Activated T-helper 2 cell treated with anti-CD3 and anti-CD28 coated beads, Interferon-gamma antibody, Interleukin-2, Interleukin-4, amounts not matched to agents 10 μg/mL and 5 μg/mL and 100 μg/mL, durations not matched to agents 14 hours and 24 hours and 36 hours (primary cell): ENCODE data around the gene UBR1. TPM values are rescaled to one million over a fixed set of nuclear protein-coding genes. Genes with fewer than 3 reads are reported as not detected.

Experiments
- DNase-seq: peaks from one replicate; pipeline ENCODE4 v3.0.0; 2021; ENCODE audit warnings: low spot score
- H3K27ac Mint-ChIP-seq: one replicate; pipeline ENCODE4 v1.8.0; 2021; ENCODE audit warnings: mixed read lengths
- H3K27me3 Mint-ChIP-seq: one replicate; pipeline ENCODE4 v1.8.0; 2021; ENCODE audit warnings: low read depth, mixed read lengths
- H3K36me3 Mint-ChIP-seq: one replicate; pipeline ENCODE4 v1.8.0; 2021; ENCODE audit warnings: low read depth, mixed read lengths
- H3K4me1 Mint-ChIP-seq: one replicate; pipeline ENCODE4 v1.8.0; 2021; ENCODE audit warnings: low read depth, mixed read lengths
- H3K4me3 Mint-ChIP-seq: one replicate; pipeline ENCODE4 v1.8.0; 2021; ENCODE audit warnings: low read depth, mild to moderate bottlenecking, moderate library complexity, mixed read lengths
- H3K9me3 Mint-ChIP-seq: one replicate; pipeline ENCODE4 v1.8.0; 2021; ENCODE audit warnings: mixed read lengths
- intact Hi-C: fragments of 100-400 bp; cut with micrococcal nuclease; formaldehyde crosslinking; loops from one replicate; pipeline ENCODE4 v1.15.1; 2023
- total RNA-seq: library from RNA; stranded (reverse); gene quantifications from 2 replicates; pipeline ENCODE4 v1.2.3, GENCODE V29; 2022

Gene UBR1
- total RNA-seq, result 36.0 and 36.7 TPM in 2 replicates

DNA sequence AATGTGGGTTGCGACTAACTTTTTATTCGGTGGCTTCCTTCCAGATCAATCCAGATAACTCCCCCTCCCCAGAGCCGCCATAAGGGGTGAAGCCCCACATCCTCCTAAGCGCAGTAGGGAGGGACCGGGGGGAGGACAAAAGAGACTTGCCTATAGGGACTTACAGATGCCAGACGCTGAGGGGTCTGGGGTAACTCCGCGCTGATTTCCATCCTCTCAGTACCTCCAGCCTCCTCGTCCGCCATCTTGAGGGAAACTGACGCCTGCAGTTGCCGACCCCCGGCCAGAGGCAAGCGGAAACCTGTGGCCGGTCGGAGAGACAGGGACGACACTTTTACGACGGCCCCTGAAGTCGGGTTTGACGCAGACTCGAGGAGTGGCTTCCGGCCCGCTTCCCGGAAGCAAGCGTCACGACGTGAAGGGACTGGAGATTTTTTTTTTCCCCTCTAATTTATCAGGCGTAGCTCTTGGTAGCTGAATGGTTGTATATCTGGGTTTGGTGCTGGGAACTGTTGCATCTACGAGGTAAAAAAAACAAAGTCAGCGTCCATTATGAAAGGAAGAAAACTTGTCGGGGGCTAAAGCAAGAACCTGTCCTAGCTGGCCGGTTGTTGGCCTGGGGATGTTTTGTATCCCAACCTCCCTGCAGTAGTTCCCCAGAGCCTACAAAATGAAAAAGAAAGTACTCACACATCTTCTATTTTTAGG, at the start of gene UBR1:
Gene UBR1, minus strand, starts transcription at position 261 of the 708 bp plus-strand sequence. Its CDS starts 16 bp downstream, at position 245.
- intact Hi-C loops, result loop anchor here (1.0 to 5.0 kb wide), 3 partner anchors 17 to 81 kb away; partner anchors contain the start of gene CCNDBP1
- Mint-ChIP-seq H3K27ac (peak within 1 kb of the TSS; percentile 96), H3K9me3 (no peaks in the 10 kb centered on the region), H3K27me3 (no peaks in the 10 kb centered on the region), H3K4me1 (peaks cover 44% of the 10 kb centered on the region), H3K36me3 (peaks cover 35% of the 10 kb centered on the region), H3K4me3 (peak within 1 kb of the TSS; percentile 98)
- DNase-seq, result peak; percentile 87

DNA sequence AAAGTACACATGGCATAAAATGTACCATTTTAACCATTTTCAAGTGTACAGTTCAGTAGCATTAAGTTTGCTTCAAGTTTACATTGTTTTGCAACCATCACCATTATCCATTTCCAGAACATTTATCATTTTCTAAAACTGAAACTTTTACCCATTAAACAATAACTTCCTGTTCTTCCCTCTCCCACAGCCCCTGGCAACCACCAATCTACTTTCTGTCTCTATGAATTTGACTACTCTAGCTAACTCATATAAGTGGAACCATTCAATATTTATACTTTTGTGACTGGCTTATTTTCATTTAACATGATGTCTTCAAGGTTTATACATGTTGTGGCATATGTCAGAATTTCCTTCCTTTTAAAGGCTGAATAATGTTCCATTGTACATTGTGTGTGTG, 47.4 kb upstream of the UBR1 start:
- no peak for DNase-seq
- Mint-ChIP-seq H3K27ac (peak overlapping the region; percentile 3), H3K4me3 (peak overlapping the region; percentile 1), H3K4me1 (peaks cover 18% of the 10 kb centered on the region), H3K27me3 (no peaks in the 10 kb centered on the region), H3K9me3 (no peaks in the 10 kb centered on the region), H3K36me3 (peaks cover 63% of the 10 kb centered on the region)
- intact Hi-C loops, result no loop called here

DNA sequence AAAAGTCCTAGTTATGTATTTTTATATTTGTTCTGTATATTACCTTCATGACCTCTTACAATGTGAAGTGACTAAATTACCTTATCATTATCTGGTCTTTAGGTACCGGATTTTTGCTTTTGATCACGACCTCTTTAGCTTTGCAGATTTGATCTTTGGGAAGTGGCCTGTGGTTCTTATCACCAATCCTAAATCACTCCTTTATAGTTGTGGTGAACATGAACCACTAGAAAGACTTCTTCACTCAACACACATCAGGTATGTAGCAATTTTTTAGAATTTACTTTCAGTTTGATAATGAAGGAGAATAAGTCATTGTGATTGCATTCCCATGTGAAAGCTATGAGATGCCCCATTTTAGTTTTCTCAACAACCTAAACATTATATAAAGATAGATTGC, 45.9 kb upstream of the UBR1 start:
- Mint-ChIP-seq H3K27me3 (no peaks in the 10 kb centered on the region), H3K36me3 (peaks cover 67% of the 10 kb centered on the region), H3K27ac (no peak overlapping the region), H3K9me3 (no peaks in the 10 kb centered on the region), H3K4me1 (peaks cover 18% of the 10 kb centered on the region), H3K4me3 (no peak overlapping the region)
- peak; percentile 26 for DNase-seq
- intact Hi-C loops, result loop anchor here (1.0 kb wide), 1 partner anchor 45 kb away; the partner anchor contains the start of gene UBR1

DNA sequence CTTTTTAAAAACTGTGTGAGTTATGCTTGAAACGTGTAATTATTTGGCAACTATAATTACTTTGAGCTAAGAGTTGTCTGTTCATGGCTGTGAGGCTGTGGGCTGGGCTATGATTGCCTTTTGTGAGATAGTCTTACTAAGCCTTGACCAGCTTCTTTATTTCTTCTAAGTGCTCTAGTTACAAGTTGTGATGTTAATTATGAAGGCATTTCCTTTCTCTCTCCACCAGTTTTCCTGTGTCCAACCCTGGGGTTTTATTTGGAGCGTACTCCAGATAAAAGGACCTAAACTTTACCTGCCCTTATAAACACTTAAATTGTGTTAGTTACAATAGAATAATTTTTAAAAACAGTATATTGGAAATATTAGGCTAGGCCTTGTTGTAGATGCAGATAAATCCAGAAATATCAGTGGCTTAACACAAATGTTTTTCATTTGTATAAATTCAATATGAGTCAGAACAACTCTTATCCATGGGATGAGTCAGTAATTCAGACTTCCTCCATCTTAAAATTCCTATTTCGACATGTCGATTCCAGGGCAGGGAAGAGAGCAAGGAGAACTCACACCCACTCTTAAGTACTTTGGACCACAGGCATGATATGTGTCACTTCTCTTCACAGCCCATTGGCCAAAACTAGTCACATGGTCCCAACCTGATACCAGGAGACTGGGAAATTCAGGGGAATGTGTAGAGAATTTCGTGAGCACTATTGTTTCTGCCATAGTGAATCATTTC, 44.5 kb upstream of the UBR1 start:
- H3K27ac Mint-ChIP-seq, result no peak overlapping the region
- H3K27me3 Mint-ChIP-seq, result no peaks in the 10 kb centered on the region
- H3K4me3 Mint-ChIP-seq, result no peak overlapping the region
- peaks cover 19% of the 10 kb centered on the region for H3K4me1 Mint-ChIP-seq
- H3K9me3 Mint-ChIP-seq, result no peaks in the 10 kb centered on the region
- intact Hi-C loops, result no loop called here
- no peak for DNase-seq
- H3K36me3 Mint-ChIP-seq, result peaks cover 70% of the 10 kb centered on the region

DNA sequence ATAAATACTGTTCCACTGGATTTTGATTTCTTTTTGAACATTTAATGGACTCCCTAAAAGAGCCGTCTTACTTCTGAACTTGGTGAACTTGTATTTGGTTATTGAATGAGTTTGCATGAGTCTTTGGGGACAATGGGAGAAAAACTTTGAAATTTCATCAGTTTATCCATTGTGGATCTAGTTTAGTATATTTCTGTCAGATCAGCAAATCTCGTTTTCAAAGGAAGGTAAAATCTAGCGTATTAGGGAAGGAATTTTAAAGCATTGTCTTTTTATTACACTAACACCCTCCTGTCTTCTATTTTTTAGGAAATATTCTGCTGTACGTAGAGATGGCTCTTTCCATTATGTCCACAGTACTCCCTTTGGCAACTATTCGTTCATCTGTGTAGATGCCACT, 40.3 kb upstream of the UBR1 start:
- Mint-ChIP-seq H3K27me3 (no peaks in the 10 kb centered on the region), H3K4me1 (peaks cover 19% of the 10 kb centered on the region), H3K4me3 (no peak overlapping the region), H3K27ac (no peak overlapping the region), H3K36me3 (peaks cover 68% of the 10 kb centered on the region), H3K9me3 (no peaks in the 10 kb centered on the region)
- intact Hi-C loops, result no loop called here
- DNase-seq, result no peak

DNA sequence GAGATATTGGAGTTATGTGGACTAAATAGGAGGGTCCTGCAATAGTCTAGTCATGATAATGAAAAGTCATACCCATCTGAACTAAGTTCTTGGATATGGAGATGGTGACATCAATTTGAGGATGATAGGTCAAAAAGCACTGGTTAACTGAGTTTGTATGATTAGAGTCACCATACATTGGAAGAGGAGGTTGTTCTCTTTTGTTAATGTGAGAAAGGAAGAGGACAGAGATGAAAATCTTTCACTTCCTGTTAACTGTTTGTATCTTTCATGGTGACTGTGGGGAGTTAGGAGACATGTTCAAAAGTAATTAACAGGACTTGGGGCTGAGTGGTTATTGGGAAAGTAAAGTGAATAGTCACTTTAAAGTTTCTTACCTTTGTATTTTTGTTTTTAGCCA, 38.7 kb upstream of the UBR1 start:
- Mint-ChIP-seq H3K36me3 (peaks cover 75% of the 10 kb centered on the region), H3K9me3 (no peaks in the 10 kb centered on the region), H3K27ac (peak overlapping the region; percentile 21), H3K4me3 (peak overlapping the region; percentile 22), H3K27me3 (no peaks in the 10 kb centered on the region), H3K4me1 (peaks cover 18% of the 10 kb centered on the region)
- intact Hi-C loops, result no loop called here
- DNase-seq, result no peak

DNA sequence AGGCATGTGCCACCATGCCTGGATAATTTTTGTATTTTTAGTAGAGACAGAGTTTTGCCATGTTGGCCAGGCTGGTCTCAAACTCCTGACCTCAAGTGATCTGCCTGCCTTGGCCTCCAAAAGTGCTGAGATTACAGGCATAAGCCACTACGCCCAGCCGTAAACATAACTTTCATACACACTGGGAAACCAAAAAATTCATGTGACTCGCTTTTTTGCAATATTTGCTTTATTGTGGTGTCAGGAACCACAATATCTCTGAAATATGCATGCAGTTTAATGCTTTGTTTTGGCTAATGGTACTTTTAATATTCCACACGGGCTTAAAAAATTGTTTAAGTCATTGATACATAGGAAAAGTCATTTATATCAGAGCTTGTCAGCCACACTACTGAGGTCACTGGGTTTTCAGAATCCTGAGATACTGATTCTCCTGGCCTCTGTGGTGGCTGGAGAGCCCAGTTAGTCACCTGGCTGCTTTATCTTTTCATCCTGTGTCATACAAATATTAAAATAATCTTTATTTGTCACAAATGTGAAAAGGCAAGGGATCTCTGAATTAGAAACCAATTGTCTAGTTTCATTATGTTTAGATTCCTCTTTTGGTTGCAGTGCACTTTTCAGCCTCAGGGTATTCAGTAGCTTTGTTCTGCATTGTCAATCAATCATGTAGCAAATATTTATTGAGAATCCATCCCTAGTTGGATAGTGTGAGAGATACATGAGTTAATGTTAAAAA, 37.5 kb upstream of the UBR1 start:
- peak overlapping the region; percentile 0 for H3K27ac Mint-ChIP-seq
- H3K9me3 Mint-ChIP-seq, result no peaks in the 10 kb centered on the region
- no peak for DNase-seq
- intact Hi-C loops, result no loop called here
- peaks cover 21% of the 10 kb centered on the region for H3K4me1 Mint-ChIP-seq
- H3K27me3 Mint-ChIP-seq, result no peaks in the 10 kb centered on the region
- H3K4me3 Mint-ChIP-seq, result no peak overlapping the region
- peaks cover 74% of the 10 kb centered on the region for H3K36me3 Mint-ChIP-seq

DNA sequence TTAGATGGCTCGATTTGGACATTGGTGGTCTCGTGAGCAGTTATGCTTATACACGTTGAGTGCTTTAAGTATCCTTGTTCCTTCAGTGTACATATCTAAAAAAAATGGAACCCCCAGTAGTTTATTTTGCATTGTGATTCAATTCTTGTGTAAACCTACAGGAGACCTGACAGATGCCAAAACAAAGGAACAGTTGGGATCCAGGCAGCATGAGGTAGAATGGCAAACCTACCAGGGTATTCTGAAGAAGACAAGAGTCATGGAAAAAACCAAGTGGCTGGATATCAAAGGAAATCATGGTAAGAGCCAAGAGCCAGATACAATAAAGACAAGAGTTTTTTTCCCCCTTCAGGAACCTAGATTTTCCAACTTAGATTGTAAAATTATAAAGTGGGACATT, 29.5 kb upstream of the UBR1 start:
- intact Hi-C loops, result no loop called here
- H3K36me3 Mint-ChIP-seq, result peaks cover 52% of the 10 kb centered on the region
- H3K4me1 Mint-ChIP-seq, result peaks cover 27% of the 10 kb centered on the region
- DNase-seq, result no peak
- H3K4me3 Mint-ChIP-seq, result no peak overlapping the region
- peaks cover 5% of the 10 kb centered on the region for H3K27me3 Mint-ChIP-seq
- H3K27ac Mint-ChIP-seq, result no peak overlapping the region
- H3K9me3 Mint-ChIP-seq, result no peaks in the 10 kb centered on the region

DNA sequence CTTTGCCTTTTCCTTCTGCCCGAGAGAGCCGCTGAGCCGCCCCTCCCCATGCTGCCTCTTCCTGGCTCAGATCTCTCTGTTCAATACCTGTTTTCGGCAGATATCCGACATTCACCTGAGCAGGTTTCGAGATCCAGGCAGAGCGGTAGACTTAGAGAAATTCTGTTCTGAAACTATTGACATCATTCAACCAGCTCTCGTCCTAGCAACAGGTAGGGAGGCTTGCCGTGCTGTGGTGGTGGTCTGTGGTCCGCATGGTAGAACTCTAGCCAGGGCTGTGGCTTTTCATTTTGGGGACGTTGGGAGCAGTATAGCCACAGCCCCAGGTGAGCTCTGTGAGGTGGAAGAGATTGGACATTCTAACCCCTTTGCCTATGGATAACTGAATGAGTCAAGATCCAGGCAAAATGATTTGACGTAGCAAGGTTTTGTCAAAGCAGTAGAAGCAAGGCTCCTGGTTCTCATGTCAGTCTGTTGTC, 28.4 kb upstream of the UBR1 start:
- Mint-ChIP-seq H3K4me3 (peak overlapping the region; percentile 88), H3K27me3 (peaks cover 13% of the 10 kb centered on the region), H3K36me3 (peaks cover 41% of the 10 kb centered on the region), H3K4me1 (peaks cover 27% of the 10 kb centered on the region), H3K9me3 (no peaks in the 10 kb centered on the region), H3K27ac (peak overlapping the region; percentile 75)
- intact Hi-C loops, result loop anchor here (5.0 kb wide), 1 partner anchor 53 kb away; the partner anchor contains the start of gene CCNDBP1
- DNase-seq, result no peak

DNA sequence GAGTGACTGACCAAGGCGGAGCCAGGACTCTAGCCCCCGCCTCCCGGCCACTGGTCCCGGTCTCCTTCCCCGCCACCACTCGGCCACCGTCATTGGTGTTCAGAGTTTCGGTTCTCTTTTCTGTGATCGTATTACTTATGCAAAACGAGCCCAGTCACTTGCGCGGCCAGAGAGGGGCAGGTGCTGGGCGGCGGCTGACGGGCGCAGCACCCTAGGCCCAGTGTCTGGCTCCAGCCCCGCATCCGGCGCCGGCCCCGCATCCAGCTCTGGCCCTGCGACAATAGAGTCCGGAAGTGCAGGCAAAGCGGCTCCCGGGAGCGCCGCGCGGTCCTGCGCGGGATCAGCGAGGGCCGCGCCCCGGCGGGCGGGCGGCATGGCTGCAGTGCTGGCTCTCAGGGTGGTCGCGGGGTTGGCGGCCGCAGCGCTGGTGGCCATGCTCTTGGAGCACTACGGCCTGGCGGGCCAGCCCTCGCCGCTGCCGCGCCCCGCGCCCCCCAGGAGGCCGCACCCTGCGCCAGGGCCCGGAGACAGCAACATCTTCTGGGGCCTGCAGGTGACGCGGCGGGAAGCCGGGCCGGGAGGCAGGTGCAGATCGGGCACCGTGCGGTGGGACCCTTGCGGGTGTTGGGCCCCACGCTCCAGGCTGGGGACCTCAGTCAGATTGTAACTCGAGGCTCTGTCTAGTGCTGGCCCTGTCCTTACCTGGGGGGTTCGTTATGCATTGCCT, 27.8 kb upstream of the UBR1 start, which contains the start of gene TMEM62:
Gene TMEM62, plus strand, starts transcription at position 157 of the 727 bp plus-strand sequence. Its CDS starts 217 bp downstream, at position 374.
- no peaks in the 10 kb centered on the region for H3K9me3 Mint-ChIP-seq
- peak within 1 kb of the TSS; percentile 83 for H3K27ac Mint-ChIP-seq
- H3K4me1 Mint-ChIP-seq, result peaks cover 23% of the 10 kb centered on the region
- peak within 1 kb of the TSS; percentile 88 for H3K4me3 Mint-ChIP-seq
- intact Hi-C loops, result loop anchor here (5.0 kb wide), 1 partner anchor 54 kb away; the partner anchor contains the start of gene CCNDBP1
- peaks cover 17% of the 10 kb centered on the region for H3K27me3 Mint-ChIP-seq
- peak; percentile 60 for DNase-seq
- H3K36me3 Mint-ChIP-seq, result peaks cover 36% of the 10 kb centered on the region

DNA sequence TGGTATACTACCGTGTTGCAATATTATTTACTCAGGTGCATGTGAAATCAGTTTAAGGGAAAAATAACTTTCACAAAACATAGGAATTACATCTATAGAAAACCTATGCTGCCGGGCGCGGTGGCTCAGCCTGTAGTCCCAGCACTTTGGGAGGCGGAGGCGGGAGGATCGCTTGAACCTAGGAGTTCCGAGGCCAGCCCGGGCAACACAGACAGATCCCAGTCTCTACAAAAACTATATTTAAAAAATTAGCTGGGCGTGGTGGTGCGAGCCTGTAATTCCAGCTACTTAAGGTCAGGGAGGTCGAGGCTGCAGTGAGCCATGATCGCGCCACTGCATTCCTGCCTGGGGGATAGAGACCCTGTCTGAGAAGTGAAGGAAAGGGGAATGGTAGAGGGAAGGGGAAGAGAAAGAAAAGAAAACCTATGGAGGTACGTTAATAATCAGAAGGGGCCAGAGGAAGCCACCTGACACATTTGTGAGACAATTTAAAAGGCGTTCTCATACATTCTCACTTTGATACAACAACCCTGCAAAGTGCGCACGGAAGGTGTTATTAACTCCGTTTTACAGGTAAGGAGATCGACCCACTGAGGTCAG, 27.1 kb upstream of the UBR1 start:
- peak overlapping the region; percentile 83 for H3K27ac Mint-ChIP-seq

More for the DNA sequence above, 27.1 kb upstream of the UBR1 start:
- Mint-ChIP-seq H3K4me3 (peak overlapping the region; percentile 86), H3K4me1 (peaks cover 22% of the 10 kb centered on the region), H3K27me3 (peaks cover 22% of the 10 kb centered on the region), H3K9me3 (no peaks in the 10 kb centered on the region), H3K36me3 (peaks cover 30% of the 10 kb centered on the region)
- no peak for DNase-seq
- intact Hi-C loops, result loop anchor here (5.0 kb wide), 1 partner anchor 54 kb away; the partner anchor contains the start of gene CCNDBP1
